GM12865 (cell line): ENCODE data around the gene C1orf159.
"Not testable (repeated sequence)": the region's sequence is repeated elsewhere in the genome, so short reads cannot be mapped to it uniquely, and the experiment has no call there.

Experiments used
- DNase-seq: peaks from one replicate; pipeline ENCODE4 v3.0.0; 2010; ENCODE audit warnings: low read depth
- H3K4me3 ChIP-seq: 2 replicates; pipeline ENCODE4 v1.5.1; 2011; ENCODE audit warnings: mild to moderate bottlenecking, low read depth, low read length, control low read depth
- CTCF ChIP-seq: IDR thresholded peaks from 2 replicates; pipeline ENCODE4 v1.5.1; 2011; ENCODE audit warnings: low read length, control low read depth, low read depth, inconsistent platforms; ENCODE audit not compliant: insufficient read depth; ENCODE audit errors: missing control alignments

Gene C1orf159

GRCh38 chr1:1066403-1067283, 49.2 kb downstream of the C1orf159 start:
- H3K4me3 ChIP-seq = no peak overlapping the region
- no peak for DNase-seq

GRCh38 chr1:1065940-1066304, 50.0 kb downstream of the C1orf159 start:
- not testable (repeated sequence) for H3K4me3 ChIP-seq, DNase-seq

More at GRCh38 chr1:1066403-1067283, 49.2 kb downstream of the C1orf159 start:
- TF ChIP-seq CTCF = no peak

GRCh38 chr1:1065265-1065939, 50.5 kb downstream of the C1orf159 start:
- H3K4me3 ChIP-seq = peak overlapping the region; percentile 28
- DNase-seq = no peak
- TF ChIP-seq CTCF = no peak

GRCh38 chr1:1063945-1064831, 51.7 kb downstream of the C1orf159 start:
- peak; percentile 90 for TF ChIP-seq CTCF
- peak; percentile 92 for DNase-seq
- H3K4me3 ChIP-seq = peak overlapping the region; percentile 62

- peak overlapping the region; percentile 62 for H3K4me3 ChIP-seq
- no peak for DNase-seq
- TF ChIP-seq CTCF = no peak
Observed at GRCh38 chr1:1063261-1063944, 52.5 kb downstream of the C1orf159 start.

- peak overlapping the region; percentile 62 for H3K4me3 ChIP-seq
- no peak for TF ChIP-seq CTCF
- no peak for DNase-seq
Observed at GRCh38 chr1:1062348-1063163, 53.3 kb downstream of the C1orf159 start.
